ENCODE results near the gene GCGR. TPM values are rescaled to one million over a fixed set of nuclear protein-coding genes. Genes with fewer than 3 reads are reported as not detected.

Gene GCGR
- total and polyA plus RNA-seq, 2 of the 13 experiments (the other 11 are each of a cell fraction or from before 2014, with no cell fraction given): 0.04 to 0.13 TPM

DNA sequence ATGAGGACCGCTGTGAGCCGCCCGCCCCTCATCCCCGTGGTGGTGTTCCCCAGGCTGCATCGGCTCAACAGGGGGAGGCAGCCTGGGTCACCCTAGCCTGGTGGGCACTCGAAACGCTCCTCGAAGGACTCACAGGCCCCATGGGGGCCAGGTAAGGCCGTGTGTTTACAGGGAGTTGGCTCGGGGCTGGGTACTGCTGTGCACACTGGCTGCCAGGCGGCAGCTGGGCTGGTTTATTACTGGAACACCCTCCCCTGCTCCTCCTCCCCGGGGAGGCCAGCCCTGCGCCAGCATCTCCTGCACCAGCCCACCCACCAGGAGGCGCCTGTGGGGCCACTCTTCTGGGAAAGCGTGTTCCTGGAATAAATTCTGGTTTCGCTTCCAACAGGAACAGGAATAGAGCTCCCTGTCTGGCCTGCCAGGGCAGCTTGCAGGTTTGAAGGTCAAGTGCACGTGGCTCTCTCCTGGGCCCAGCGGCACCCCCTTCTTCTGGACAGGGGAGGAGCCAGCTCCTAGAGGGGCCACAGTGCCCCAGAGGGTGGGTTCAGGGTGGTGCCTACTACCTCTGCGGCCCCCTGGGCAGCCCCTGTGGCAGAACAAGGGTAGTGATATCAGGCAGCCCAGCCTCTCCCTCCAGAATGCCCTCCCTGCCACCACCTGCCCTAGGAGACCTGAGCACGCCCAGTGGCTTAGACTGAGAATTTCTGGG, 17.8 kb downstream of the GCGR start (continued):
- TF ChIP-seq ARNT2 (CRISPR knock-in tag; IDR thresholded peaks at IDR 0.05; ENCODE audit: low read depth): 0 out of 2 replicates have a peak, but pooled peaks have one; percentile 61
- 0 out of 2 replicates have a peak, but pooled peaks have one; percentile 28 for TF ChIP-seq ZNF746 (CRISPR knock-in tag; IDR thresholded peaks at IDR 0.05)
- TF ChIP-seq, protein P1, sequence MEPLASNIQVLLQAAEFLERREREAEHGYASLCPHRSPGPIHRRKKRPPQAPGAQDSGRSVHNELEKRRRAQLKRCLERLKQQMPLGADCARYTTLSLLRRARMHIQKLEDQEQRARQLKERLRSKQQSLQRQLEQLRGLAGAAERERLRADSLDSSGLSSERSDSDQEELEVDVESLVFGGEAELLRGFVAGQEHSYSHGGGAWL (CRISPR knock-in tag; IDR thresholded peaks at IDR 0.05): no peak; the same call in 1 of the 2 replicates
- TF ChIP-seq ISX (CRISPR knock-in tag; conservative IDR thresholded peaks at IDR 0.05): no peak
- TF ChIP-seq RBAK (CRISPR knock-in tag; IDR thresholded peaks at IDR 0.05): no peak
- no peak for TF ChIP-seq KDM6A (CRISPR knock-in tag; IDR thresholded peaks at IDR 0.05; ENCODE audit: low read depth)
- peak in 1 of 2 experiments; percentile 46; a peak in 1 of 4 replicates for TF ChIP-seq KLF16 (CRISPR knock-in tag; IDR thresholded peaks at IDR 0.05)
- TF ChIP-seq DNMT3B (CRISPR knock-in tag; conservative IDR thresholded peaks at IDR 0.05): no peak; the same call in 1 of the 2 replicates
- TF ChIP-seq, protein P2, sequence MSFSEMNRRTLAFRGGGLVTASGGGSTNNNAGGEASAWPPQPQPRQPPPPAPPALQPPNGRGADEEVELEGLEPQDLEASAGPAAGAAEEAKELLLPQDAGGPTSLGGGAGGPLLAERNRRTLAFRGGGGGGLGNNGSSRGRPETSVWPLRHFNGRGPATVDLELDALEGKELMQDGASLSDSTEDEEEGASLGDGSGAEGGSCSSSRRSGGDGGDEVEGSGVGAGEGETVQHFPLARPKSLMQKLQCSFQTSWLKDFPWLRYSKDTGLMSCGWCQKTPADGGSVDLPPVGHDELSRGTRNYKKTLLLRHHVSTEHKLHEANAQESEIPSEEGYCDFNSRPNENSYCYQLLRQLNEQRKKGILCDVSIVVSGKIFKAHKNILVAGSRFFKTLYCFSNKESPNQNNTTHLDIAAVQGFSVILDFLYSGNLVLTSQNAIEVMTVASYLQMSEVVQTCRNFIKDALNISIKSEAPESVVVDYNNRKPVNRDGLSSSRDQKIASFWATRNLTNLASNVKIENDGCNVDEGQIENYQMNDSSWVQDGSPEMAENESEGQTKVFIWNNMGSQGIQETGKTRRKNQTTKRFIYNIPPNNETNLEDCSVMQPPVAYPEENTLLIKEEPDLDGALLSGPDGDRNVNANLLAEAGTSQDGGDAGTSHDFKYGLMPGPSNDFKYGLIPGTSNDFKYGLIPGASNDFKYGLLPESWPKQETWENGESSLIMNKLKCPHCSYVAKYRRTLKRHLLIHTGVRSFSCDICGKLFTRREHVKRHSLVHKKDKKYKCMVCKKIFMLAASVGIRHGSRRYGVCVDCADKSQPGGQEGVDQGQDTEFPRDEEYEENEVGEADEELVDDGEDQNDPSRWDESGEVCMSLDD (CRISPR knock-in tag; IDR thresholded peaks at IDR 0.05; ENCODE audit: borderline replicate concordance): no peak
- TF ChIP-seq ZNF230 (CRISPR knock-in tag; IDR thresholded peaks at IDR 0.05): 0 out of 2 replicates have a peak, but pooled peaks have one; percentile 50
- no peak for TF ChIP-seq TAF1 (CRISPR knock-in tag; IDR thresholded peaks at IDR 0.05)
- no peak for TF ChIP-seq SP1 (IDR thresholded peaks at IDR 0.05)
- TF ChIP-seq SP1 (CRISPR knock-in tag; IDR thresholded peaks at IDR 0.05): peak; percentile 38; the same call in 1 of the 2 replicates
- TF ChIP-seq, protein P3, sequence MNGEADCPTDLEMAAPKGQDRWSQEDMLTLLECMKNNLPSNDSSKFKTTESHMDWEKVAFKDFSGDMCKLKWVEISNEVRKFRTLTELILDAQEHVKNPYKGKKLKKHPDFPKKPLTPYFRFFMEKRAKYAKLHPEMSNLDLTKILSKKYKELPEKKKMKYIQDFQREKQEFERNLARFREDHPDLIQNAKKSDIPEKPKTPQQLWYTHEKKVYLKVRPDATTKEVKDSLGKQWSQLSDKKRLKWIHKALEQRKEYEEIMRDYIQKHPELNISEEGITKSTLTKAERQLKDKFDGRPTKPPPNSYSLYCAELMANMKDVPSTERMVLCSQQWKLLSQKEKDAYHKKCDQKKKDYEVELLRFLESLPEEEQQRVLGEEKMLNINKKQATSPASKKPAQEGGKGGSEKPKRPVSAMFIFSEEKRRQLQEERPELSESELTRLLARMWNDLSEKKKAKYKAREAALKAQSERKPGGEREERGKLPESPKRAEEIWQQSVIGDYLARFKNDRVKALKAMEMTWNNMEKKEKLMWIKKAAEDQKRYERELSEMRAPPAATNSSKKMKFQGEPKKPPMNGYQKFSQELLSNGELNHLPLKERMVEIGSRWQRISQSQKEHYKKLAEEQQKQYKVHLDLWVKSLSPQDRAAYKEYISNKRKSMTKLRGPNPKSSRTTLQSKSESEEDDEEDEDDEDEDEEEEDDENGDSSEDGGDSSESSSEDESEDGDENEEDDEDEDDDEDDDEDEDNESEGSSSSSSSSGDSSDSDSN (CRISPR knock-in tag; IDR thresholded peaks at IDR 0.05): no peak
- TF ChIP-seq ZBTB8A (CRISPR knock-in tag; IDR thresholded peaks at IDR 0.05; ENCODE audit: borderline replicate concordance, low read depth): no peak
- TF ChIP-seq CREB3 (CRISPR knock-in tag; IDR thresholded peaks at IDR 0.05): no peak
- 0 out of 2 replicates have a peak, but pooled peaks have one; percentile 44 for TF ChIP-seq TGIF2 (CRISPR knock-in tag; IDR thresholded peaks at IDR 0.05)
- TF ChIP-seq TMF1 (CRISPR knock-in tag; IDR thresholded peaks at IDR 0.05; ENCODE audit: low read depth): no peak
- TF ChIP-seq ZNF614 (CRISPR knock-in tag; IDR thresholded peaks at IDR 0.05; ENCODE audit: borderline replicate concordance): peak; percentile 64; the same call in 1 of the 2 replicates
- TF ChIP-seq IKZF5 (CRISPR knock-in tag; IDR thresholded peaks at IDR 0.05): peak; percentile 62; the same call in 1 of the 2 replicates
- no peak for TF ChIP-seq ZNF674 (CRISPR knock-in tag; IDR thresholded peaks at IDR 0.05; ENCODE audit: low read depth)

Data from HepG2 (cell line).